Colonic mucosa (tissue), 4 donors: ENCODE results near the gene GET3. TPM values are rescaled to one million over a fixed set of nuclear protein-coding genes. Genes with fewer than 3 reads are reported as not detected.
A peak's percentile ranks its signal among the peaks of the same experiment; 100 is the strongest.

Experiments
- DNase-seq: peaks from one replicate; pipeline ENCODE4 v3.0.0-alpha.2; 2020
- H3K27ac ChIP-seq: fragments of 200-600 bp; one replicate; pipeline ENCODE4 v1.8.0; 2021
- H3K27me3 ChIP-seq: fragments of 200-600 bp; one replicate; pipeline ENCODE4 v1.8.0; 2021
- H3K36me3 ChIP-seq: fragments of 200-600 bp; one replicate; pipeline ENCODE4 v1.8.0; 2021
- H3K4me1 ChIP-seq: fragments of 200-600 bp; one replicate; pipeline ENCODE4 v1.8.0; 2021; ENCODE audit warnings: mild to moderate bottlenecking
- H3K4me3 ChIP-seq: fragments of 200-600 bp; one replicate; pipeline ENCODE4 v1.8.0; 2021
- H3K9ac ChIP-seq, 2 donors: one replicate each; pipeline ENCODE4 v1.7.0; 2013; ENCODE audit warnings: control low read depth in 2 of 2, low read depth in 2 of 2, low read length in 2 of 2
- H3K9me3 ChIP-seq: fragments of 200-600 bp; one replicate; pipeline ENCODE4 v1.8.0; 2021
- CTCF ChIP-seq: fragments of 200-600 bp; IDR thresholded peaks from one replicate; pipeline ENCODE4 v1.8.0; 2022; ENCODE audit warnings: antibody characterized with exemption, mild to moderate bottlenecking
- intact Hi-C: fragments of 100-400 bp; cut with DNase I; formaldehyde crosslinking; loops from one replicate; pipeline ENCODE4 v1.14.1; 2022
- total RNA-seq, 2 donors: library from RNA; stranded (reverse); fragmentation: NEBNext Ultra II Directional in 1 of 2; extraction: Animal tissue kit (Norgen Biotek cat#: 25700) in 1 of 2; gene quantifications; one replicate each; pipeline ENCODE4 v1.2.1, GENCODE V29; 2021
- donor health status: healthy.
- donor health status: DM: no; HTN: no; CAD: no.
- donor health status: DM: no; HTN: no; CAD: no.

GET3 gene
- total RNA-seq, 2 donors from 2014 or later = 53.6 to 77.2 TPM

- H3K4me1 ChIP-seq = peaks cover 4% of the 10 kb centered on the region
- intact Hi-C loops = no loop called here
- TF ChIP-seq CTCF = no peak
- H3K9ac ChIP-seq = peak within 1 kb of the TSS; percentile 68 to 87
- H3K27ac ChIP-seq = peak within 1 kb of the TSS; percentile 91
- no peaks in the 10 kb centered on the region for H3K9me3 ChIP-seq
- H3K27me3 ChIP-seq = no peaks in the 10 kb centered on the region
- peak; percentile 98 for DNase-seq
- H3K36me3 ChIP-seq = no peaks in the 10 kb centered on the region
- peak within 1 kb of the TSS; percentile 67 for H3K4me3 ChIP-seq
These were observed 37.6 kb downstream of the GET3 start, which contains the start of gene HOOK2 for GRCh38 chr19:12774588-12775555. TSS of gene HOOK2 (minus strand) at chr19:12775552. CDS start at chr19:12775449, 103 bp downstream.

GRCh38 chr19:12777217-12778016 is 40.1 kb downstream of the GET3 start:
- intact Hi-C loops = loop anchor here (2.0 kb wide), 1 partner anchor 19 kb away; no protein-coding TSS in a partner anchor
- Histone ChIP-seq H3K9me3 (no peaks in the 10 kb centered on the region), H3K4me3 (peak overlapping the region; percentile 60), H3K27me3 (no peaks in the 10 kb centered on the region), H3K36me3 (no peaks in the 10 kb centered on the region), H3K27ac (peak overlapping the region; percentile 91), H3K9ac (peak overlapping the region; percentile 84 to 93), H3K4me1 (peaks cover 4% of the 10 kb centered on the region)
- peak; percentile 90 for DNase-seq
- peak; percentile 99 for TF ChIP-seq CTCF

GRCh38 chr19:12778017-12778904 is 41.0 kb downstream of the GET3 start:
- H3K4me1 ChIP-seq = peaks cover 9% of the 10 kb centered on the region
- intact Hi-C loops = no loop called here
- no peaks in the 10 kb centered on the region for H3K36me3 ChIP-seq

GRCh38 chr19:12778905-12779161 is 41.5 kb downstream of the GET3 start:
- no peaks in the 10 kb centered on the region for H3K36me3 ChIP-seq
- intact Hi-C loops = no loop called here
- no peaks in the 10 kb centered on the region for H3K9me3 ChIP-seq
- peaks cover 14% of the 10 kb centered on the region for H3K4me1 ChIP-seq
- H3K27ac ChIP-seq = peak overlapping the region; percentile 91
- DNase-seq = no peak
- no peaks in the 10 kb centered on the region for H3K27me3 ChIP-seq
- H3K9ac ChIP-seq = peak overlapping the region; percentile 84 to 93
- no peak for TF ChIP-seq CTCF
- no peak overlapping the region for H3K4me3 ChIP-seq

More at GRCh38 chr19:12778017-12778904, 41.0 kb downstream of the GET3 start:
- H3K27me3 ChIP-seq = no peaks in the 10 kb centered on the region
- no peaks in the 10 kb centered on the region for H3K9me3 ChIP-seq
- peak overlapping the region; percentile 91 for H3K27ac ChIP-seq
- H3K9ac ChIP-seq = peak overlapping the region; percentile 84 to 93
- H3K4me3 ChIP-seq = peak overlapping the region; percentile 60
- DNase-seq = peak; percentile 74
- no peak for TF ChIP-seq CTCF
